Fibroblast of lung (primary cell): Measurements from ENCODE around the gene GRP. TPM values are rescaled to one million over a fixed set of nuclear protein-coding genes. Genes with fewer than 3 reads are reported as not detected.
A peak's percentile ranks its signal among the peaks of the same experiment; 100 is the strongest.
"Not testable (repeated sequence)": the region's sequence is repeated elsewhere in the genome, so short reads cannot be mapped to it uniquely, and the experiment has no call there.

Source experiments
- DNase-seq, 2 donors: peaks; one replicate each; pipeline versions ENCODE4 v3.0.0 to v3.0.0-alpha.2; 2010; ENCODE audit warnings: low read depth in 2 of 2
- H2AFZ ChIP-seq: 2 replicates; pipeline ENCODE4 v1.5.1; 2012; ENCODE audit warnings: low read length, control low read depth, inconsistent platforms
- H3K27ac ChIP-seq: 2 replicates; pipeline ENCODE4 v1.5.1; 2011; ENCODE audit warnings: low read length, control low read depth; ENCODE audit not compliant: insufficient read depth
- H3K27me3 ChIP-seq: 2 replicates; pipeline ENCODE4 v1.5.1; 2011; ENCODE audit warnings: mild to moderate bottlenecking, low read length; ENCODE audit not compliant: control insufficient read depth, insufficient read depth
- H3K36me3 ChIP-seq: 2 replicates; pipeline ENCODE4 v1.5.1; 2011; ENCODE audit warnings: low read length; ENCODE audit not compliant: control insufficient read depth, insufficient read depth
- H3K4me1 ChIP-seq: 2 replicates; pipeline ENCODE4 v1.5.1; 2011; ENCODE audit warnings: low read length; ENCODE audit not compliant: control insufficient read depth, insufficient read depth; ENCODE audit errors: extremely low read depth
- H3K4me2 ChIP-seq: 2 replicates; pipeline ENCODE4 v1.5.1; 2011; ENCODE audit warnings: low read length, control low read depth; ENCODE audit not compliant: insufficient read depth; ENCODE audit errors: extremely low read depth
- H3K4me3 ChIP-seq, 4 experiments: fragments of 200-600 bp in 1 of 4; sonication (generic) in 1 of 4; replicated peaks in 1 of 4; 2 replicates each; pipeline ENCODE4 v1.5.1; 2011 to 2016; ENCODE audit warnings: low read length in 4 of 4, low read depth in 3 of 4, mild to moderate bottlenecking in 3 of 4, control low read depth in 2 of 4, inconsistent platforms in 1 of 4, mixed read lengths in 1 of 4; ENCODE audit not compliant: insufficient read depth in 1 of 4; ENCODE audit errors: control extremely low read depth in 1 of 4
- H3K79me2 ChIP-seq: 2 replicates; pipeline ENCODE4 v1.5.1; 2012; ENCODE audit warnings: mild to moderate bottlenecking, low read length, inconsistent platforms; ENCODE audit not compliant: control insufficient read depth, insufficient read depth
- H3K9ac ChIP-seq: 2 replicates; pipeline ENCODE4 v1.5.1; 2011; ENCODE audit warnings: mild to moderate bottlenecking, low read length, control low read depth; ENCODE audit not compliant: insufficient read depth
- H3K9me3 ChIP-seq: 2 replicates; pipeline ENCODE4 v1.5.1; 2012; ENCODE audit warnings: low read depth, low read length; ENCODE audit not compliant: control insufficient read depth, insufficient read depth
- H4K20me1 ChIP-seq: 2 replicates; pipeline ENCODE4 v1.5.1; 2011; ENCODE audit warnings: low read length; ENCODE audit not compliant: control insufficient read depth, insufficient read depth; ENCODE audit errors: extremely low read depth
- EZH2 ChIP-seq: IDR thresholded peaks from 2 replicates; pipeline ENCODE4 v1.5.1; 2012; ENCODE audit warnings: low read length, control low read depth, mild to moderate bottlenecking; ENCODE audit errors: missing control alignments
- polyA plus RNA-seq, 2 donors: library from polyadenylated mRNA; depleted of rRNA in 1 of 2; stranded (reverse) in 1 of 2; unstranded in 1 of 2; fragments of >200 nt; gene quantifications; 2 replicates each; pipeline ENCODE4 v1.2.1, GENCODE V29; 2011 to 2012; ENCODE audit warnings: missing spikeins in 1 of 2
- total RNA-seq: library from RNA; depleted of rRNA; stranded (reverse); fragments of >200 nt; gene quantifications from 2 replicates; pipeline ENCODE4 v1.2.1, GENCODE V29; 2014
- TF ChIP-seq, protein P1 (sequence below), 2 donors: IDR thresholded peaks in 1 of 2; conservative IDR thresholded peaks in 1 of 2; 1 replicate in 1 of 2; 2 replicates in 1 of 2; pipeline ENCODE4 v1.5.1; 2011 to 2012; ENCODE audit warnings: low read length in 2 of 2, control low read depth in 1 of 2, inconsistent platforms in 1 of 2, low read depth in 1 of 2, mild to moderate bottlenecking in 1 of 2

The GRP gene
- total and polyA plus RNA-seq, 2 donors (not counting 1 experiment from before 2014, with no cell fraction given) = not detected

- H2AFZ ChIP-seq, H3K4me1 ChIP-seq, H4K20me1 ChIP-seq, H3K9me3 ChIP-seq, H3K9ac ChIP-seq, H3K36me3 ChIP-seq, H3K79me2 ChIP-seq, H3K27ac ChIP-seq, H3K4me3 ChIP-seq, DNase-seq, H3K4me2 ChIP-seq: not testable (repeated sequence)
- H3K27me3 ChIP-seq = peaks cover 42% of the 10 kb centered on the region
Measured at GRCh38 chr18:59262243-59262642, 42.3 kb downstream of the GRP start.

- no peak overlapping the region for H3K27ac ChIP-seq
- peaks cover 55% of the 10 kb centered on the region for H3K27me3 ChIP-seq
Measured at GRCh38 chr18:59263661-59264060, 43.7 kb downstream of the GRP start.

DNA sequence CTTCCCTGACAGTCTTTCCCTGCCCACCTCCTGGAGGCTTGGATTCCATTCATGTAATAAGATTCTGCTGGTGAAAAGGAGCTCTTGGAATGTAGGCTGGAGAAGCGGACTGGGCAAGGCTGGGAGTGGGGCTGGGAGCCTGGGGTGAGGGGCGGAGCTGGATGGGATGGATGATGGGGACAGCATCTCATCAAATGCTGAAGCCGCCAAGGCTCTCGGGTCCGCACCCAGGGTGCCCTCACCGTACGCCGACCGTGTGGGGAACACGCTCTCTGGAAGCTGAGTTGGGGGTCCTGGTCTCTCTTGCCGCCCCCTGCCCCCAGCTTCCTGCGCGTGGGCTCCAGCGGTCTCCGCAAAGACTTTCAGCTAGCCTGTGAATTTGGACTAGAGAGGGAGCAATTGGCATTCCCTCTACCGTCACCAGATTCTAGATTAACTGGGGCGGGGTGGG, 44.2 kb downstream of the GRP start:
- Histone ChIP-seq H4K20me1 (no peaks in the 10 kb centered on the region), H3K79me2 (no peaks in the 10 kb centered on the region), H3K9me3 (no peaks in the 10 kb centered on the region), H3K36me3 (no peaks in the 10 kb centered on the region), H3K4me3 (no peak overlapping the region), H3K4me2 (no peak overlapping the region), H3K27ac (no peak overlapping the region), H3K27me3 (peaks cover 58% of the 10 kb centered on the region), H2AFZ (no peak overlapping the region), H3K9ac (no peak overlapping the region), H3K4me1 (no peaks in the 10 kb centered on the region)
- peak; percentile 68 for TF ChIP-seq EZH2
- TF ChIP-seq, protein P1, sequence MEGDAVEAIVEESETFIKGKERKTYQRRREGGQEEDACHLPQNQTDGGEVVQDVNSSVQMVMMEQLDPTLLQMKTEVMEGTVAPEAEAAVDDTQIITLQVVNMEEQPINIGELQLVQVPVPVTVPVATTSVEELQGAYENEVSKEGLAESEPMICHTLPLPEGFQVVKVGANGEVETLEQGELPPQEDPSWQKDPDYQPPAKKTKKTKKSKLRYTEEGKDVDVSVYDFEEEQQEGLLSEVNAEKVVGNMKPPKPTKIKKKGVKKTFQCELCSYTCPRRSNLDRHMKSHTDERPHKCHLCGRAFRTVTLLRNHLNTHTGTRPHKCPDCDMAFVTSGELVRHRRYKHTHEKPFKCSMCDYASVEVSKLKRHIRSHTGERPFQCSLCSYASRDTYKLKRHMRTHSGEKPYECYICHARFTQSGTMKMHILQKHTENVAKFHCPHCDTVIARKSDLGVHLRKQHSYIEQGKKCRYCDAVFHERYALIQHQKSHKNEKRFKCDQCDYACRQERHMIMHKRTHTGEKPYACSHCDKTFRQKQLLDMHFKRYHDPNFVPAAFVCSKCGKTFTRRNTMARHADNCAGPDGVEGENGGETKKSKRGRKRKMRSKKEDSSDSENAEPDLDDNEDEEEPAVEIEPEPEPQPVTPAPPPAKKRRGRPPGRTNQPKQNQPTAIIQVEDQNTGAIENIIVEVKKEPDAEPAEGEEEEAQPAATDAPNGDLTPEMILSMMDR (conservative IDR thresholded peaks at IDR 0.05 in 1 of 2, IDR thresholded peaks at IDR 0.05 in 1 of 2; ENCODE audit: low read depth in 1 of 2, low read length in 2 of 2) = no peak
- DNase-seq = no peak

More at GRCh38 chr18:59263661-59264060, 43.7 kb downstream of the GRP start:
- Histone ChIP-seq H3K9me3 (no peaks in the 10 kb centered on the region), H3K4me2 (no peak overlapping the region), H3K79me2 (no peaks in the 10 kb centered on the region), H3K9ac (no peak overlapping the region), H4K20me1 (no peaks in the 10 kb centered on the region), H3K36me3 (no peaks in the 10 kb centered on the region), H3K4me3 (no peak overlapping the region), H2AFZ (no peak overlapping the region), H3K4me1 (no peaks in the 10 kb centered on the region)
- no peak for TF ChIP-seq EZH2
- TF ChIP-seq, protein P1 (conservative IDR thresholded peaks at IDR 0.05 in 1 of 2, IDR thresholded peaks at IDR 0.05 in 1 of 2; ENCODE audit: low read depth in 1 of 2, low read length in 2 of 2) = no peak
- no peak for DNase-seq
